Measurements from ENCODE around the gene SFTPA2. TPM values are rescaled to one million over a fixed set of nuclear protein-coding genes. Genes with fewer than 3 reads are reported as not detected.
"Not testable (repeated sequence)": the region's sequence is repeated elsewhere in the genome, so short reads cannot be mapped to it uniquely, and the experiment has no call there.

The SFTPA2 gene
- total RNA-seq, 2 experiments from 2014 or later = not detected

GRCh38 chr10:79509306-79509933 lies 50.8 kb downstream of the SFTPA2 start:
- H3K4me1 Mint-ChIP-seq, H3K36me3 Mint-ChIP-seq, H3K27me3 Mint-ChIP-seq, H3K9me3 Mint-ChIP-seq, DNase-seq, H3K27ac Mint-ChIP-seq, H3K4me3 Mint-ChIP-seq: not testable (repeated sequence)

GRCh38 chr10:79508245-79508644 lies 52.0 kb downstream of the SFTPA2 start:
- H3K27me3 Mint-ChIP-seq, H3K9me3 Mint-ChIP-seq, H3K4me1 Mint-ChIP-seq, DNase-seq, H3K27ac Mint-ChIP-seq, H3K4me3 Mint-ChIP-seq, H3K36me3 Mint-ChIP-seq: not testable (repeated sequence)

GRCh38 chr10:79507440-79508167 lies 52.6 kb downstream of the SFTPA2 start:
- Mint-ChIP-seq H3K4me3 (no peak overlapping the region), H3K27ac (no peak overlapping the region), H3K27me3 (peaks cover 12% of the 10 kb centered on the region), H3K4me1 (no peaks in the 10 kb centered on the region), H3K9me3 (no peaks in the 10 kb centered on the region), H3K36me3 (no peaks in the 10 kb centered on the region)
- no peak for DNase-seq

Other genes with a start within 250 kb of the SFTPA2 start
- gene PPIF, start 212.9 kb downstream of the SFTPA2 start, total RNA-seq = 100 to 1,000 TPM; 163 to 176 TPM
- under 1 TPM; 0.78 to 0.80 TPM for gene ZCCHC24, start 114.8 kb downstream of the SFTPA2 start, total RNA-seq
- gene EIF5AL1, start 47.9 kb downstream of the SFTPA2 start, total RNA-seq = 1 to 10 TPM; 2.9 to 3.1 TPM
- gene SFTPA1, start 50.5 kb upstream of the SFTPA2 start, total RNA-seq = not detected
- gene NUTM2B, start 142.8 kb upstream of the SFTPA2 start, total RNA-seq = under 1 TPM; 0.37 to 0.94 TPM